T-helper 9 cell (primary cell): ENCODE measurements around the gene WFDC12.
A peak's percentile ranks its signal among the peaks of the same experiment; 100 is the strongest.

Source experiments
- DNase-seq: peaks from one replicate; pipeline ENCODE4 v3.0.0-alpha.2; 2020

WFDC12 gene

GRCh38 chr20:45114465-45115385, 9.5 kb downstream of the WFDC12 start, which contains the start of gene WFDC5:
TSS of gene WFDC5 (minus strand) at chr20:45115174. CDS start at chr20:45115083, 91 bp downstream.
- no peak for DNase-seq

GRCh38 chr20:45113865-45114264, 10.4 kb downstream of the WFDC12 start:
- no peak for DNase-seq

- DNase-seq = no peak
These were observed 11.5 kb downstream of the WFDC12 start for GRCh38 chr20:45112754-45113153.

GRCh38 chr20:45111799-45112471, 12.3 kb downstream of the WFDC12 start:
- no peak for DNase-seq

- no peak for DNase-seq
These were observed 13.0 kb downstream of the WFDC12 start for GRCh38 chr20:45111285-45111684.

GRCh38 chr20:45110301-45110700, 14.0 kb downstream of the WFDC12 start:
- DNase-seq = no peak

GRCh38 chr20:45109634-45110033, 14.6 kb downstream of the WFDC12 start:
- no peak for DNase-seq

GRCh38 chr20:45105317-45105716, 18.9 kb downstream of the WFDC12 start:
- no peak for DNase-seq

- DNase-seq = no peak
These were observed 19.5 kb downstream of the WFDC12 start for GRCh38 chr20:45104786-45105185.

- DNase-seq = no peak
These were observed 21.2 kb downstream of the WFDC12 start for GRCh38 chr20:45103072-45103471.

GRCh38 chr20:45101333-45101850, 22.9 kb downstream of the WFDC12 start:
- DNase-seq = no peak

GRCh38 chr20:45100563-45101245, 23.6 kb downstream of the WFDC12 start, which contains the start of gene KCNS1:
TSS of gene KCNS1 (minus strand) at chr20:45101127. CDS start at chr20:45099236, 1,891 bp downstream.
- DNase-seq = no peak

- no peak for DNase-seq
These were observed 26.0 kb downstream of the WFDC12 start for GRCh38 chr20:45098103-45098773.

GRCh38 chr20:45097485-45098102, 26.7 kb downstream of the WFDC12 start:
- peak; percentile 13 for DNase-seq

GRCh38 chr20:45096781-45097180, 27.5 kb downstream of the WFDC12 start:
- no peak for DNase-seq

- peak; percentile 32 for DNase-seq
These were observed 28.4 kb downstream of the WFDC12 start for GRCh38 chr20:45095805-45096238.

GRCh38 chr20:45094864-45095574, 29.2 kb downstream of the WFDC12 start:
- no peak for DNase-seq

GRCh38 chr20:45094201-45094600, 30.1 kb downstream of the WFDC12 start:
- no peak for DNase-seq

GRCh38 chr20:45092898-45093297, 31.4 kb downstream of the WFDC12 start:
- no peak for DNase-seq

GRCh38 chr20:45091366-45091765, 32.9 kb downstream of the WFDC12 start:
- no peak for DNase-seq

GRCh38 chr20:45090481-45090880, 33.8 kb downstream of the WFDC12 start:
- DNase-seq = no peak
